Gastroesophageal sphincter (tissue), 4 donors: ENCODE results near the gene PCSK4. TPM values are rescaled to one million over a fixed set of nuclear protein-coding genes. Genes with fewer than 3 reads are reported as not detected.
"Not testable (repeated sequence)": the region's sequence is repeated elsewhere in the genome, so short reads cannot be mapped to it uniquely, and the experiment has no call there.

Source experiments
- ATAC-seq: fragments of 150-250 bp; one replicate; pipeline ENCODE4 v1.9.1; 2016; ENCODE audit warnings: mild to moderate bottlenecking, moderate library complexity
- H3K27ac ChIP-seq, 4 donors: fragments of 200-600 bp; sonication (generic) in 3 of 4; 1 replicate in 3 of 4; 2 replicates in 1 of 4; pipeline ENCODE4 v1.5.1; 2016 to 2019
- H3K27me3 ChIP-seq: fragments of 200-600 bp; sonication (generic); one replicate; pipeline ENCODE4 v1.5.1; 2019
- H3K36me3 ChIP-seq, 2 donors: fragments of 200-600 bp; sonication (generic); one replicate each; pipeline ENCODE4 v1.5.1; 2019; ENCODE audit warnings: control low read depth in 1 of 2
- H3K4me1 ChIP-seq, 3 donors: fragments of 200-600 bp; sonication (generic); 1 replicate in 2 of 3; 2 replicates in 1 of 3; pipeline ENCODE4 v1.5.1; 2016 to 2019; ENCODE audit warnings: control low read depth in 2 of 3
- H3K4me3 ChIP-seq, 2 donors: fragments of 200-600 bp; sonication (generic); one replicate each; pipeline ENCODE4 v1.5.1; 2019; ENCODE audit warnings: mild to moderate bottlenecking in 1 of 2, moderate library complexity in 1 of 2
- H3K9me3 ChIP-seq, 3 donors: fragments of 200-600 bp; sonication (generic); one replicate each; pipeline ENCODE4 v1.5.1; 2017 to 2019; ENCODE audit warnings: control low read depth in 2 of 3
- CTCF ChIP-seq, 4 experiments: fragments of 200-600 bp in 2 of 4; fragments of 450-650 bp in 2 of 4; sonication (generic) in 1 of 4; IDR thresholded peaks; one replicate each; pipeline ENCODE4 v1.5.1; 2017 to 2019; ENCODE audit warnings: antibody characterized with exemption in 4 of 4, mild to moderate bottlenecking in 2 of 4, moderate library complexity in 2 of 4
- EP300 ChIP-seq: sonication (generic); formaldehyde crosslinking; IDR thresholded peaks from one replicate; pipeline ENCODE4 v1.6.1; 2017; ENCODE audit warnings: antibody characterized with exemption, mild to moderate bottlenecking
- POLR2A ChIP-seq, 2 donors: fragments of 450-650 bp; IDR thresholded peaks; one replicate each; pipeline ENCODE4 v1.6.1; 2017; ENCODE audit warnings: antibody characterized with exemption in 2 of 2, mild to moderate bottlenecking in 2 of 2, moderate library complexity in 1 of 2
- POLR2AphosphoS5 ChIP-seq: sonication (generic); formaldehyde crosslinking; IDR thresholded peaks from one replicate; pipeline ENCODE4 v1.6.1; 2017; ENCODE audit warnings: antibody characterized with exemption
- WGBS, 2 donors: methylation state at CpG; one replicate each; pipeline ENCODE4 v1.1.5; 2018; ENCODE audit warnings: low coverage in 1 of 2; 5-methylcytosine and 5-hydroxymethylcytosine counted together
- total RNA-seq, 4 donors: library from RNA; depleted of rRNA; stranded (reverse); fragments of >200 nt; gene quantifications; one replicate each; pipeline ENCODE4 v1.1.0, GENCODE V29; 2016

The PCSK4 gene
- total RNA-seq, 4 donors from 2014 or later, result 0.94 to 2.2 (median 2.0) TPM

GRCh38 chr19:1502433-1503088 is 12.4 kb upstream of the PCSK4 start:
- TF ChIP-seq CTCF (IDR thresholded peaks at IDR 0.05), result no peak
- no peak for TF ChIP-seq POLR2A (IDR thresholded peaks at IDR 0.05)
- TF ChIP-seq EP300, result no peak
- Histone ChIP-seq H3K27ac (no peak overlapping the region), H3K4me1 (peaks cover 0 to 21% (median 7%) of the 10 kb centered on the region in 3 donors), H3K9me3 (no peaks in the 10 kb centered on the region), H3K4me3 (no peak overlapping the region), H3K36me3 (peaks cover 0 to 6% of the 10 kb centered on the region in 2 donors), H3K27me3 (peaks cover 85% of the 10 kb centered on the region)
- no peak for ATAC-seq
- WGBS, 2 donors, result 42 to 44% methylated on average over 7 to 12 of the region's 14 CpGs

GRCh38 chr19:1501200-1501595 is 11.0 kb upstream of the PCSK4 start:
- no peak overlapping the region for H3K4me3 ChIP-seq
- H3K27me3 ChIP-seq, result peaks cover 86% of the 10 kb centered on the region
- no peak for ATAC-seq
- H3K36me3 ChIP-seq, result peaks cover 0 to 6% of the 10 kb centered on the region in 2 donors
- H3K4me1 ChIP-seq, result peaks cover 0 to 15% (median 7%) of the 10 kb centered on the region in 3 donors
- H3K9me3 ChIP-seq, result no peaks in the 10 kb centered on the region
- no peak overlapping the region for H3K27ac ChIP-seq
- TF ChIP-seq POLR2A (IDR thresholded peaks at IDR 0.05), result no peak
- TF ChIP-seq CTCF (IDR thresholded peaks at IDR 0.05), result no peak
- TF ChIP-seq EP300, result no peak
- no peak for TF ChIP-seq POLR2AphosphoS5
- 40 to 53% methylated on average over 3 to 6 of the region's 9 CpGs for WGBS, 2 donors

GRCh38 chr19:1499231-1499630 is 9.1 kb upstream of the PCSK4 start:
- not testable (repeated sequence) for ATAC-seq, H3K27ac ChIP-seq, H3K4me3 ChIP-seq, H3K36me3 ChIP-seq, H3K9me3 ChIP-seq
- no CpG with 5 or more reads among the region's 34 CpGs for WGBS, 2 donors
- H3K27me3 ChIP-seq, result peaks cover 75% of the 10 kb centered on the region
- peaks cover 0 to 15% (median 7%) of the 10 kb centered on the region in 3 donors for H3K4me1 ChIP-seq

- WGBS, 2 donors, result 95% methylated on average over 8 of the region's 25 CpGs; no CpG with 5 or more reads in 1 of the 2 donors
- ATAC-seq, result no peak
- Histone ChIP-seq H3K27me3 (peaks cover 63% of the 10 kb centered on the region), H3K9me3 (no peaks in the 10 kb centered on the region), H3K4me1 (peaks cover 0 to 1% (median 0%) of the 10 kb centered on the region in 3 donors), H3K4me3 (no peak overlapping the region), H3K27ac (no peak overlapping the region), H3K36me3 (no peaks in the 10 kb centered on the region)
- TF ChIP-seq POLR2A (IDR thresholded peaks at IDR 0.05) (no peak), EP300 (no peak), CTCF (IDR thresholded peaks at IDR 0.05) (no peak), POLR2AphosphoS5 (no peak)
Observed at GRCh38 chr19:1497578-1498235, 7.6 kb upstream of the PCSK4 start.

GRCh38 chr19:1496714-1497577 is 6.8 kb upstream of the PCSK4 start:
- no peak for TF ChIP-seq CTCF (IDR thresholded peaks at IDR 0.05)
- no peak for TF ChIP-seq POLR2A (IDR thresholded peaks at IDR 0.05)
- no peak for TF ChIP-seq EP300
- no peak for TF ChIP-seq POLR2AphosphoS5
- H3K4me1 ChIP-seq, result no peaks in the 10 kb centered on the region
- H3K27me3 ChIP-seq, result peaks cover 63% of the 10 kb centered on the region
- no peak overlapping the region for H3K27ac ChIP-seq
- 70 to 75% methylated on average over 6 to 7 of the region's 39 CpGs for WGBS, 2 donors
- no peaks in the 10 kb centered on the region for H3K36me3 ChIP-seq
- no peak for ATAC-seq
- no peak overlapping the region for H3K4me3 ChIP-seq
- no peaks in the 10 kb centered on the region for H3K9me3 ChIP-seq
